HepG2 (cell line): ENCODE data around the gene RPUSD3. TPM values are rescaled to one million over a fixed set of nuclear protein-coding genes. Genes with fewer than 3 reads are reported as not detected.
A peak's percentile ranks its signal among the peaks of the same experiment; 100 is the strongest.
"Not testable (repeated sequence)": the region's sequence is repeated elsewhere in the genome, so short reads cannot be mapped to it uniquely, and the experiment has no call there.

Experiments used
- ATAC-seq: fragments of 200-7000 bp; cut with Tn5 transposase; 3 replicates; pipeline ENCODE4 v1.9.1; 2020; ENCODE audit warnings: mild to moderate bottlenecking, moderate library complexity
- BruUV-seq: library from RNA; stranded (reverse); fragments of 400-500 nt; replicated peaks from 2 replicates; lab custom pipeline; 2021; lab: Mats Ljungman, UMichigan
- CTCF ChIA-PET: fragments of 300-600 bp; formaldehyde crosslinking; extraction: SDS; loops from one replicate; lab custom pipeline; 2021; ENCODE audit warnings: low total read pairs, inconsistent platforms, low intra/inter-chr PET ratio; lab: Yijun Ruan, JAX
- POLR2A ChIA-PET: fragments of 350-600 bp; sonication (Branson Sonifier 250); formaldehyde crosslinking; loops from one replicate; lab custom pipeline; 2020; ENCODE audit warnings: antibody characterized with exemption, inconsistent platforms; lab: Yijun Ruan, JAX
- DNase-seq: peaks from one replicate; pipeline ENCODE4 v3.0.0-alpha.2; 2015; ENCODE audit warnings: low spot score
- FAIRE-seq: peaks from 3 replicates; lab custom pipeline; 2011; peaks lifted over from hg19 to GRCh38; lab: Jason Lieb, UNC
- H2AFZ ChIP-seq: one replicate; pipeline ENCODE4 v1.6.1; 2011; ENCODE audit warnings: low read length, inconsistent platforms
- H3K27ac ChIP-seq: fragments of 300-600 bp; 3 replicates; pipeline ENCODE4 v1.8.0; 2011; ENCODE audit warnings: mixed run types, mild to moderate bottlenecking, mixed read lengths, low read length, inconsistent platforms; ENCODE audit not compliant: insufficient read depth; ENCODE audit errors: extremely low read length
- H3K27me3 ChIP-seq, 2 experiments: fragments of 200-600 bp in 1 of 2; 2 replicates in 1 of 2; 3 replicates in 1 of 2; pipeline versions ENCODE4 v1.6.0 to v1.8.0; 2011; ENCODE audit warnings: low read length in 2 of 2, mild to moderate bottlenecking in 2 of 2, moderate library complexity in 2 of 2, inconsistent platforms in 1 of 2; ENCODE audit not compliant: insufficient read depth in 2 of 2, control insufficient read depth in 1 of 2
- H3K36me3 ChIP-seq, 2 experiments: fragments of 200-600 bp in 1 of 2; replicated peaks in 1 of 2; 2 replicates in 1 of 2; 3 replicates in 1 of 2; pipeline versions ENCODE4 v1.5.1 to v1.8.0; 2011; ENCODE audit warnings: low read length in 2 of 2, inconsistent platforms in 1 of 2; ENCODE audit not compliant: insufficient read depth in 2 of 2, control insufficient read depth in 1 of 2
- H3K4me1 ChIP-seq: 2 replicates; pipeline ENCODE4 v1.5.1; 2012; ENCODE audit warnings: low read length, inconsistent platforms; ENCODE audit not compliant: insufficient read depth
- H3K4me2 ChIP-seq: 2 replicates; pipeline ENCODE4 v1.6.0; 2011; ENCODE audit warnings: low read depth, low read length, inconsistent platforms
- H3K4me3 ChIP-seq, 3 experiments: fragments of 200-600 bp in 1 of 3; sonication (generic), shearing (Covaris generic) in 1 of 3; replicated peaks in 1 of 3; 2 replicates each; pipeline ENCODE4 v1.5.1; 2011 to 2016; ENCODE audit warnings: low read length in 3 of 3, inconsistent platforms in 2 of 3, low read depth in 2 of 3, mild to moderate bottlenecking in 2 of 3, control low read depth in 1 of 3, mixed read lengths in 1 of 3; ENCODE audit not compliant: insufficient read depth in 1 of 3
- H3K79me2 ChIP-seq: one replicate; pipeline ENCODE4 v1.6.1; 2011; ENCODE audit warnings: low read length, inconsistent platforms; ENCODE audit not compliant: insufficient read depth
- H3K9ac ChIP-seq: 2 replicates; pipeline ENCODE4 v1.6.0; 2011; ENCODE audit warnings: mild to moderate bottlenecking, low read depth, low read length, inconsistent platforms; ENCODE audit not compliant: insufficient read depth
- H3K9me3 ChIP-seq: 2 replicates; pipeline ENCODE4 v1.5.1; 2012; ENCODE audit warnings: mild to moderate bottlenecking, low read length
- H4K20me1 ChIP-seq: 2 replicates; pipeline ENCODE4 v1.6.0; 2011; ENCODE audit warnings: inconsistent platforms, mild to moderate bottlenecking, low read length, moderate library complexity; ENCODE audit not compliant: insufficient read depth
- AHR ChIP-seq: IDR thresholded peaks from 2 replicates; pipeline ENCODE4 v1.6.1; 2018; ENCODE audit warnings: missing genetic modification reagents, missing compliant biosample characterization
- MAFF ChIP-seq: IDR thresholded peaks from 2 replicates; pipeline ENCODE4 v1.6.1; 2011; ENCODE audit warnings: low read depth, low read length, improper control_type of control experiment
- MAFK ChIP-seq, 2 experiments: IDR thresholded peaks in 1 of 2; conservative IDR thresholded peaks in 1 of 2; 2 replicates each; pipeline ENCODE4 v1.6.1; 2011; ENCODE audit warnings: improper control_type of control experiment in 2 of 2, low read length in 2 of 2
- NFE2L2 ChIP-seq: fragments of 150-350 bp; IDR thresholded peaks from 2 replicates; pipeline ENCODE4 v1.6.1; 2014; ENCODE audit warnings: low read length
- POLR2AphosphoS2 ChIP-seq: IDR thresholded peaks from 2 replicates; pipeline ENCODE4 v1.6.1; 2011; ENCODE audit warnings: low read depth, low read length, improper control_type of control experiment
- WGBS: methylation state at CpG from one replicate; pipeline ENCODE4 v1.1.6; 2017; ENCODE audit warnings: low lambda C conversion rate; 5-methylcytosine and 5-hydroxymethylcytosine counted together
- in situ Hi-C: cut with HindIII; loops from 2 replicates; pipeline ENCODE4 v1.10.0; 2017; ENCODE audit warnings: low pct_unique_long_range_greater_than_20kb; ENCODE audit not compliant: extremely low pct_ligation_motif_present
- intact Hi-C: fragments of 100-400 bp; cut with micrococcal nuclease; formaldehyde crosslinking; loops from one replicate; pipeline ENCODE4 v1.10.0; 2022; ENCODE audit not compliant: unreplicated experiment
- polyA plus RNA-seq, 8 experiments: library from polyadenylated mRNA; depleted of rRNA in 3 of 8; stranded (reverse) in 7 of 8; unstranded in 1 of 8; fragments of >200 nt; fragmentation: Illumina TruSeq in 4 of 8; extraction: Trizol in 4 of 8; gene quantifications; 2 replicates each; pipeline versions ENCODE4 v1.2.1 to v1.2.3, GENCODE V29; 2011 to 2016; ENCODE audit warnings: low read depth in 4 of 8, missing spikeins in 1 of 8, mixed read lengths in 1 of 8; ENCODE audit not compliant: insufficient read depth in 1 of 8
- total RNA-seq, 5 experiments: library from RNA; depleted of rRNA; stranded (reverse); fragments of >200 nt; fragmentation: Illumina TruSeq; extraction: Trizol; gene quantifications; 2 replicates each; pipeline ENCODE4 v1.2.3, GENCODE V29; 2016; ENCODE audit warnings: low read depth in 1 of 5
- TF ChIP-seq, protein P1 (sequence below): sonication (generic); formaldehyde crosslinking; IDR thresholded peaks from 2 replicates; pipeline ENCODE4 v1.5.0; 2020; ENCODE audit warnings: mild to moderate bottlenecking, missing genetic modification reagents
- TF ChIP-seq, protein P2 (sequence below): sonication (generic); formaldehyde crosslinking; IDR thresholded peaks from 2 replicates; pipeline ENCODE4 v1.8.1; 2023; ENCODE audit warnings: missing genetic modification reagents, inconsistent platforms, borderline replicate concordance

RPUSD3 gene
- total and polyA plus RNA-seq, 2 of the 13 experiments (the other 11 are each of a cell fraction or from before 2014, with no cell fraction given) = 32.1 to 48.7 TPM

DNA sequence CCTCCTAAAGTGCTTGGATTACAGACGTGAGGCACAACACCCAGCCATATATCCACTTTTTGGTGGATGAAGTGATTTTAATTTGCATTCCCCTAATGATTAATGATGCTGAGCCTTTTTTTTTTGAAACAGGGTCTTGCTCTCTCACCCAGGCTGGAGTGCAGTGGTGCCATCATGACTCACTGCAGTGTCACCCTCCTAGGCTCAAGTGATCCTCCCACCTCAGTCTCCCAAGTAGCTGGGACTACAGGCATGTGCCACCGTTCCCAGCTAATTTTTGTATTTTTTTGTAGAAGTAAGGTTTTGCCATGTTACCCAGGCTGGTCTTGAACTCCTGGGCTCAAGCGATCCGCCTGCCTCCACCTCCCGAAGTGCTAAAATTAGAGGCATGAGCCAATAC lies 28.3 kb upstream of the RPUSD3 start:
- H3K9me3 ChIP-seq, H3K9ac ChIP-seq, CTCF ChIA-PET, H3K36me3 ChIP-seq, H3K4me2 ChIP-seq, H3K27ac ChIP-seq, POLR2A ChIA-PET, DNase-seq, H3K27me3 ChIP-seq, H3K4me3 ChIP-seq, H4K20me1 ChIP-seq, intact Hi-C loops, ATAC-seq, in situ Hi-C loops, BruUV-seq, FAIRE-seq, H2AFZ ChIP-seq, H3K79me2 ChIP-seq: not testable (repeated sequence)
- H3K4me1 ChIP-seq = peaks cover 18% of the 10 kb centered on the region
- WGBS = 100% methylated on average over 5 of the region's 5 CpGs

DNA sequence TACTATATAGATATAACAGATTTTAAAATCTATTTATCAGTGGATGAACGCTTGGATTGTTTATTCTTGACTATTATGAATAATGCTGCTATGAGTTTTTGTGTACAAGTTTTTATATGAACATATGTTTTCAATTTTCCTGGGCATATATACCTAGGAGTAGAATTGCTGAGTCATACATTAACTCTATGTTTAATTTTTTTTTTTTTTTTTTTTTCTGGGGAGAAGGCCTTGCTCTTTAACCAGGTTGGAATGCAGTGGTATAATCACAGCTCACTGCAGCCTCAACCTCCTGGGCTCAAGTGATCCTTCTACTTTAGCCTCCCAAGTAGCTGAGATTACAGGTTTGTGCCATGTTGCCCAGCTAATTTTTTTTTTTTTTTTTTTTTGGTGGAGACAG lies 27.2 kb upstream of the RPUSD3 start:
- H3K9ac ChIP-seq = no peak overlapping the region
- H3K4me1 ChIP-seq = peaks cover 20% of the 10 kb centered on the region
- TF ChIP-seq, protein P1, sequence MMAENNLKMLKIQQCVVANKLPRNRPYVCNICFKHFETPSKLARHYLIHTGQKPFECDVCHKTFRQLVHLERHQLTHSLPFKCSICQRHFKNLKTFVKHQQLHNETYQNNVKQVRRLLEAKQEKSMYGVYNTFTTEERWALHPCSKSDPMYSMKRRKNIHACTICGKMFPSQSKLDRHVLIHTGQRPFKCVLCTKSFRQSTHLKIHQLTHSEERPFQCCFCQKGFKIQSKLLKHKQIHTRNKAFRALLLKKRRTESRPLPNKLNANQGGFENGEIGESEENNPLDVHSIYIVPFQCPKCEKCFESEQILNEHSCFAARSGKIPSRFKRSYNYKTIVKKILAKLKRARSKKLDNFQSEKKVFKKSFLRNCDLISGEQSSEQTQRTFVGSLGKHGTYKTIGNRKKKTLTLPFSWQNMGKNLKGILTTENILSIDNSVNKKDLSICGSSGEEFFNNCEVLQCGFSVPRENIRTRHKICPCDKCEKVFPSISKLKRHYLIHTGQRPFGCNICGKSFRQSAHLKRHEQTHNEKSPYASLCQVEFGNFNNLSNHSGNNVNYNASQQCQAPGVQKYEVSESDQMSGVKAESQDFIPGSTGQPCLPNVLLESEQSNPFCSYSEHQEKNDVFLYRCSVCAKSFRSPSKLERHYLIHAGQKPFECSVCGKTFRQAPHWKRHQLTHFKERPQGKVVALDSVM (CRISPR knock-in tag) = peak; percentile 85
- TF ChIP-seq POLR2AphosphoS2 = no peak
- peak; percentile 93 to 97 for TF ChIP-seq MAFK (conservative IDR thresholded peaks at IDR 0.05 in 1 of 2, IDR thresholded peaks at IDR 0.05 in 1 of 2; ENCODE audit: low read length in 2 of 2)
- TF ChIP-seq, protein P2, sequence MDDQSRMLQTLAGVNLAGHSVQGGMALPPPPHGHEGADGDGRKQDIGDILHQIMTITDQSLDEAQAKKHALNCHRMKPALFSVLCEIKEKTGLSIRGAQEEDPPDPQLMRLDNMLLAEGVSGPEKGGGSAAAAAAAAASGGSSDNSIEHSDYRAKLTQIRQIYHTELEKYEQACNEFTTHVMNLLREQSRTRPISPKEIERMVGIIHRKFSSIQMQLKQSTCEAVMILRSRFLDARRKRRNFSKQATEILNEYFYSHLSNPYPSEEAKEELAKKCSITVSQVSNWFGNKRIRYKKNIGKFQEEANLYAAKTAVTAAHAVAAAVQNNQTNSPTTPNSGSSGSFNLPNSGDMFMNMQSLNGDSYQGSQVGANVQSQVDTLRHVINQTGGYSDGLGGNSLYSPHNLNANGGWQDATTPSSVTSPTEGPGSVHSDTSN (CRISPR knock-in tag) = no peak
- TF ChIP-seq AHR (CRISPR knock-in tag) = no peak
- TF ChIP-seq MAFF = peak; percentile 91
- peak; percentile 94 for TF ChIP-seq NFE2L2
- ATAC-seq (no peak; the same call in 2 of the 3 replicates), FAIRE-seq (no peak), DNase-seq (peak; percentile 22)
- H3K27ac ChIP-seq = peak overlapping the region; percentile 9
- ChIA-PET CTCF (no interaction called here), POLR2A (interaction anchor here (0.8 kb wide), 1 partner anchor 20 kb away, joined by 3 read pairs; no protein-coding TSS in a partner anchor)
- H3K36me3 ChIP-seq = no peaks in the 10 kb centered on the region
- no peak overlapping the region for H3K4me2 ChIP-seq
- WGBS = 98% methylated on average over 1 of the region's 1 CpG
- no peaks in the 10 kb centered on the region for H3K9me3 ChIP-seq
- H3K27me3 ChIP-seq = no peaks in the 10 kb centered on the region
- intact Hi-C loops (no loop called here), in situ Hi-C loops (no loop called here)
- H4K20me1 ChIP-seq = no peaks in the 10 kb centered on the region
- BruUV-seq = no TSS peak
- H3K4me3 ChIP-seq = no peak overlapping the region
- H2AFZ ChIP-seq = no peak overlapping the region
- no peaks in the 10 kb centered on the region for H3K79me2 ChIP-seq
